Liver (tissue), 9 donors: Measurements from ENCODE around the gene PVALEF. TPM values are rescaled to one million over a fixed set of nuclear protein-coding genes. Genes with fewer than 3 reads are reported as not detected.

Source experiments
- DNase-seq: peaks from one replicate; pipeline ENCODE4 v3.0.0-alpha.2; 2017; ENCODE audit warnings: low spot score
- H3K27ac ChIP-seq, 2 donors: one replicate each; pipeline ENCODE4 v1.7.0; 2013; ENCODE audit warnings: inconsistent platforms in 2 of 2, low read length in 2 of 2, control low read depth in 1 of 2, low read depth in 1 of 2, mild to moderate bottlenecking in 1 of 2
- H3K27me3 ChIP-seq, 4 donors: one replicate each; pipeline versions ENCODE4 v1.6.1 to v1.7.0; 2013; ENCODE audit warnings: low read length in 3 of 4, inconsistent platforms in 1 of 4, mild to moderate bottlenecking in 1 of 4, moderate library complexity in 1 of 4; ENCODE audit not compliant: control insufficient read depth in 4 of 4, insufficient read depth in 4 of 4
- H3K36me3 ChIP-seq, 4 donors: one replicate each; pipeline versions ENCODE4 v1.6.1 to v1.7.0; 2013; ENCODE audit warnings: low read length in 3 of 4, mild to moderate bottlenecking in 3 of 4, low read depth in 1 of 4, moderate library complexity in 1 of 4; ENCODE audit not compliant: control insufficient read depth in 4 of 4, insufficient read depth in 3 of 4
- H3K4me1 ChIP-seq, 4 donors: one replicate each; pipeline versions ENCODE4 v1.6.1 to v1.7.0; 2013; ENCODE audit warnings: low read length in 3 of 4, mild to moderate bottlenecking in 3 of 4, moderate library complexity in 1 of 4; ENCODE audit not compliant: control insufficient read depth in 4 of 4, insufficient read depth in 4 of 4
- H3K4me3 ChIP-seq, 3 donors: one replicate each; pipeline versions ENCODE4 v1.6.1 to v1.7.0; 2013; ENCODE audit warnings: low read length in 3 of 3, control low read depth in 1 of 3, low read depth in 1 of 3, mild to moderate bottlenecking in 1 of 3
- H3K9ac ChIP-seq, 2 donors: one replicate each; pipeline ENCODE4 v1.7.0; 2013; ENCODE audit warnings: low read length in 2 of 2, mild to moderate bottlenecking in 2 of 2, moderate library complexity in 2 of 2, control low read depth in 1 of 2, low read depth in 1 of 2
- H3K9me3 ChIP-seq, 4 donors: one replicate each; pipeline versions ENCODE4 v1.6.1 to v1.7.0; 2013; ENCODE audit warnings: low read length in 3 of 4; ENCODE audit not compliant: control insufficient read depth in 4 of 4
- FOXA1 ChIP-seq: IDR thresholded peaks from 2 replicates; pipeline ENCODE4 v1.6.1; 2016; ENCODE audit warnings: antibody characterized with exemption
- FOXA2 ChIP-seq: IDR thresholded peaks from 2 replicates; pipeline ENCODE4 v1.6.1; 2016; ENCODE audit warnings: antibody characterized with exemption
- GABPA ChIP-seq, 2 donors: IDR thresholded peaks in 1 of 2; conservative IDR thresholded peaks in 1 of 2; 2 replicates each; pipeline ENCODE4 v1.6.1; 2016; ENCODE audit warnings: antibody characterized with exemption in 2 of 2, mild to moderate bottlenecking in 1 of 2, moderate library complexity in 1 of 2
- HNF4A ChIP-seq, 2 donors: conservative IDR thresholded peaks; 2 replicates each; pipeline ENCODE4 v1.6.1; 2016; ENCODE audit warnings: antibody characterized with exemption in 2 of 2, mild to moderate bottlenecking in 2 of 2
- HNF4G ChIP-seq: IDR thresholded peaks from 2 replicates; pipeline ENCODE4 v1.6.1; 2016; ENCODE audit warnings: antibody characterized with exemption
- RAD21 ChIP-seq, 2 donors: IDR thresholded peaks; 2 replicates each; pipeline ENCODE4 v1.6.1; 2016; ENCODE audit warnings: antibody characterized with exemption in 2 of 2, mild to moderate bottlenecking in 2 of 2
- RXRA ChIP-seq, 2 donors: IDR thresholded peaks; 2 replicates each; pipeline ENCODE4 v1.6.1; 2017 to 2018; ENCODE audit warnings: antibody characterized with exemption in 2 of 2, mild to moderate bottlenecking in 1 of 2
- TAF1 ChIP-seq: conservative IDR thresholded peaks from 2 replicates; pipeline ENCODE4 v1.6.1; 2016; ENCODE audit warnings: antibody characterized with exemption, mild to moderate bottlenecking
- YY1 ChIP-seq: IDR thresholded peaks from 2 replicates; pipeline ENCODE4 v1.6.1; 2016; ENCODE audit warnings: antibody characterized with exemption, mild to moderate bottlenecking
- WGBS: extraction: QIAGEN DNeasy Blood & Tissue Kit; methylation state at CpG from one replicate; pipeline ENCODE4 v1.1.7; 2013; 5-methylcytosine and 5-hydroxymethylcytosine counted together
- polyA plus RNA-seq, 2 donors: library from polyadenylated mRNA; stranded (reverse) in 1 of 2; unstranded in 1 of 2; fragments of 200-250 nt in 1 of 2; fragments of >200 nt in 1 of 2; fragmentation: Nextera tagmentation in 1 of 2; extraction: Ambion mirVana in 1 of 2; gene quantifications; one replicate each; pipeline versions ENCODE4 v1.2.1 to v1.2.3, GENCODE V29; 2013 to 2015
- total RNA-seq, 2 donors: library from RNA; depleted of rRNA; stranded (reverse); fragments of >200 nt; gene quantifications; one replicate each; pipeline ENCODE4 v1.2.3, GENCODE V29; 2014
- TF ChIP-seq, protein P1 (sequence below): IDR thresholded peaks from 2 replicates; pipeline ENCODE4 v1.6.1; 2016; ENCODE audit warnings: antibody characterized with exemption
- TF ChIP-seq, protein P2 (sequence below): IDR thresholded peaks from 2 replicates; pipeline ENCODE4 v1.6.1; 2016; ENCODE audit warnings: antibody characterized with exemption, mild to moderate bottlenecking
- TF ChIP-seq, protein P3 (sequence below): IDR thresholded peaks from 2 replicates; pipeline ENCODE4 v1.6.1; 2016; ENCODE audit warnings: antibody characterized with exemption
- donor health status: healthy.
- donor health status: healthy.
- donor health status: healthy.
- donor health status: healthy.
- donor health status: healthy.

PVALEF gene
- total and polyA plus RNA-seq, 4 donors: not detected

- no peaks in the 10 kb centered on the region for H3K36me3 ChIP-seq
- no peaks in the 10 kb centered on the region for H3K9me3 ChIP-seq
- 83% methylated on average over 32 of the region's 32 CpGs for WGBS
- H3K27ac ChIP-seq: no peak overlapping the region
- H3K4me3 ChIP-seq: no peak overlapping the region
- DNase-seq: no peak
- TF ChIP-seq HNF4A (conservative IDR thresholded peaks at IDR 0.05): no peak
- TF ChIP-seq, protein P1, sequence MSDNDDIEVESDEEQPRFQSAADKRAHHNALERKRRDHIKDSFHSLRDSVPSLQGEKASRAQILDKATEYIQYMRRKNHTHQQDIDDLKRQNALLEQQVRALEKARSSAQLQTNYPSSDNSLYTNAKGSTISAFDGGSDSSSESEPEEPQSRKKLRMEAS: no peak
- no peak for TF ChIP-seq FOXA2
- no peak for TF ChIP-seq RXRA (IDR thresholded peaks at IDR 0.05)
- no peak for TF ChIP-seq TAF1
- TF ChIP-seq, protein P2, sequence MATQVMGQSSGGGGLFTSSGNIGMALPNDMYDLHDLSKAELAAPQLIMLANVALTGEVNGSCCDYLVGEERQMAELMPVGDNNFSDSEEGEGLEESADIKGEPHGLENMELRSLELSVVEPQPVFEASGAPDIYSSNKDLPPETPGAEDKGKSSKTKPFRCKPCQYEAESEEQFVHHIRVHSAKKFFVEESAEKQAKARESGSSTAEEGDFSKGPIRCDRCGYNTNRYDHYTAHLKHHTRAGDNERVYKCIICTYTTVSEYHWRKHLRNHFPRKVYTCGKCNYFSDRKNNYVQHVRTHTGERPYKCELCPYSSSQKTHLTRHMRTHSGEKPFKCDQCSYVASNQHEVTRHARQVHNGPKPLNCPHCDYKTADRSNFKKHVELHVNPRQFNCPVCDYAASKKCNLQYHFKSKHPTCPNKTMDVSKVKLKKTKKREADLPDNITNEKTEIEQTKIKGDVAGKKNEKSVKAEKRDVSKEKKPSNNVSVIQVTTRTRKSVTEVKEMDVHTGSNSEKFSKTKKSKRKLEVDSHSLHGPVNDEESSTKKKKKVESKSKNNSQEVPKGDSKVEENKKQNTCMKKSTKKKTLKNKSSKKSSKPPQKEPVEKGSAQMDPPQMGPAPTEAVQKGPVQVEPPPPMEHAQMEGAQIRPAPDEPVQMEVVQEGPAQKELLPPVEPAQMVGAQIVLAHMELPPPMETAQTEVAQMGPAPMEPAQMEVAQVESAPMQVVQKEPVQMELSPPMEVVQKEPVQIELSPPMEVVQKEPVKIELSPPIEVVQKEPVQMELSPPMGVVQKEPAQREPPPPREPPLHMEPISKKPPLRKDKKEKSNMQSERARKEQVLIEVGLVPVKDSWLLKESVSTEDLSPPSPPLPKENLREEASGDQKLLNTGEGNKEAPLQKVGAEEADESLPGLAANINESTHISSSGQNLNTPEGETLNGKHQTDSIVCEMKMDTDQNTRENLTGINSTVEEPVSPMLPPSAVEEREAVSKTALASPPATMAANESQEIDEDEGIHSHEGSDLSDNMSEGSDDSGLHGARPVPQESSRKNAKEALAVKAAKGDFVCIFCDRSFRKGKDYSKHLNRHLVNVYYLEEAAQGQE: no peak
- no peak for TF ChIP-seq FOXA1
- TF ChIP-seq YY1: no peak
- no peaks in the 10 kb centered on the region for H3K27me3 ChIP-seq
- peaks cover 0 to 9% (median 3%) of the 10 kb centered on the region in 4 donors for H3K4me1 ChIP-seq
- no peak overlapping the region for H3K9ac ChIP-seq
These were observed 4.4 kb upstream of the PVALEF start for GRCh38 chr17:81160747-81161453.

GRCh38 chr17:81161536-81161935 lies 3.8 kb upstream of the PVALEF start:
- H3K27me3 ChIP-seq: no peaks in the 10 kb centered on the region
- no peak overlapping the region for H3K4me3 ChIP-seq
- TF ChIP-seq YY1 (no peak), HNF4G (no peak), HNF4A (conservative IDR thresholded peaks at IDR 0.05) (no peak), GABPA (IDR thresholded peaks at IDR 0.05 in 1 of 2, conservative IDR thresholded peaks at IDR 0.05 in 1 of 2) (no peak), FOXA1 (no peak), RAD21 (IDR thresholded peaks at IDR 0.05) (no peak), TAF1 (no peak)
- TF ChIP-seq, protein P3, sequence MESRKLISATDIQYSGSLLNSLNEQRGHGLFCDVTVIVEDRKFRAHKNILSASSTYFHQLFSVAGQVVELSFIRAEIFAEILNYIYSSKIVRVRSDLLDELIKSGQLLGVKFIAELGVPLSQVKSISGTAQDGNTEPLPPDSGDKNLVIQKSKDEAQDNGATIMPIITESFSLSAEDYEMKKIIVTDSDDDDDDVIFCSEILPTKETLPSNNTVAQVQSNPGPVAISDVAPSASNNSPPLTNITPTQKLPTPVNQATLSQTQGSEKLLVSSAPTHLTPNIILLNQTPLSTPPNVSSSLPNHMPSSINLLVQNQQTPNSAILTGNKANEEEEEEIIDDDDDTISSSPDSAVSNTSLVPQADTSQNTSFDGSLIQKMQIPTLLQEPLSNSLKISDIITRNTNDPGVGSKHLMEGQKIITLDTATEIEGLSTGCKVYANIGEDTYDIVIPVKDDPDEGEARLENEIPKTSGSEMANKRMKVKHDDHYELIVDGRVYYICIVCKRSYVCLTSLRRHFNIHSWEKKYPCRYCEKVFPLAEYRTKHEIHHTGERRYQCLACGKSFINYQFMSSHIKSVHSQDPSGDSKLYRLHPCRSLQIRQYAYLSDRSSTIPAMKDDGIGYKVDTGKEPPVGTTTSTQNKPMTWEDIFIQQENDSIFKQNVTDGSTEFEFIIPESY: no peak
- no peaks in the 10 kb centered on the region for H3K36me3 ChIP-seq
- no peak overlapping the region for H3K27ac ChIP-seq
- H3K9me3 ChIP-seq: no peaks in the 10 kb centered on the region
- no peak for DNase-seq
- no peak overlapping the region for H3K9ac ChIP-seq
- WGBS: 93% methylated on average over 15 of the region's 15 CpGs
- H3K4me1 ChIP-seq: peaks cover 0 to 11% (median 3%) of the 10 kb centered on the region in 4 donors
